NCI-H345 (cell line): ENCODE results near the gene PYGO2.
A peak's percentile ranks its signal among the peaks of the same experiment; 100 is the strongest.

Experiments
- DNase-seq: peaks from one replicate; lab custom pipeline; 2025; lab: John Stamatoyannopoulos, UW

The PYGO2 gene

DNA sequence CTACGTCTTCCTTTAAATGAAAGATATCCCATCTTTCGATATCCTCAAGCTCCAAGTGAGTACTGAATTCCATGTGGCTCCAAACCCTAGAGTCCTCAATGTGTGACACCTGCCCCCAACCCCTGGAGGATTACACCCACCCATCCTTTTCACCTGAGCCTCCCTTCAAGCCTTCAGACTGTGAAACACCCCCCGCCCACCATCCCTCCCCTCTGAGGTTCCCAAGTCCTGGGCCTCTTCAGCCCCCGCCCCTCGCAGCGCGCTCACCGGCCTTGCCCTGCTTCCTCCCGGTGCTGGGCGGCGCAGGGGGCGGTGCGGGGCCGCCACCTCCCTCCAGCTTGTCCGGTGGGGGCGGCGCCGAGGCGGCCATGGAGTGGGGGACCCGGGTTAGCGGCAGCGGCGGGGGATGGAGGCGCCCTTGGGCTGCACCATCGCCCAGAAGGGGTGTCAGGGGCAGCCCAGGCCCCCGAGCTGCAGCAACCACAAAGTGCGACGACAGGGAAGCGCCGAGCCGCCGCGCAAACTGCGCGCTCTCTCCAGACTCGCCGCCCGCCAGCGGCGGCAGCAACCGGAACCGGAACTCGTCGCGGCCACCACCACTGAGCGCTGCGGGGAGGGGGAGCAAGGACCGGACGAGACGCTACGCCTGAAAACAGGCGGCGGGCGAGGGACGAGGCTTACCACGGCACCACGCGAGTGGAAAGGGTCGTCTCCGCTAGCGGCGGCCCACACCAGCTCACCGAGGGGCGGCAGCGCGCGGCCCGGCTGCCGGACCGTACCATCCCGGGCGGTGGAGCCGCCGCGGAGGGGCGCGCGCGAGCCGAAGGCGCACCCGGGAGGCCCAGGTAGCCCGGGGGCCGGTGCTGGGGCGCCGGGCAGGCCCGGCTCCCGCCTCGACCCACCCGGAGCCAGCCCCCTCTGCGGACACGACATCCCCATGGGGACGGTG lies at the start of gene PYGO2:
Gene PYGO2, minus strand, starts transcription at position 576 of the 949 bp plus-strand sequence. Its CDS starts 206 bp downstream, at position 370.
- peak; percentile 90 for DNase-seq

DNA sequence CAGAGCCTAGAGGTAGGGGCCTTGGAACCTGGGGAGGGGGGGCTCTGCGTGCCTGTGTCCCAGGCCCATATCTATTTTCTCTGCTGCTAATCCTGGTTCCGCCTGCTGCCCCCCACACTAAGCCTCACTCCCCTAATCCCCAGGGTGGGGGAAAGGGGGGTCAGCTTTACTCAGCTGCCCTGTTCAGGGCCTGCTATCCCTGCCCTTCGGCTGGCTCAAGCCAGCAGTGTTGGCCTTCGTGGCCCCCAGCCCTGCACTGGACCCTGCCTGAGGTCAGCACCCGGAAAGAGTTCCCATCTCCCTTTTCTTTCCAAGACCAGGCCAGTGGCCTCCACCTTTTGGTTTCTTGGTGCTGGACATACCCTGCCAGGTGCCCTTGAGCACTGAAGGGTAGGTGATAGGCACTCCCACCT lies 49.4 kb upstream of the PYGO2 start:
- no peak for DNase-seq

DNA sequence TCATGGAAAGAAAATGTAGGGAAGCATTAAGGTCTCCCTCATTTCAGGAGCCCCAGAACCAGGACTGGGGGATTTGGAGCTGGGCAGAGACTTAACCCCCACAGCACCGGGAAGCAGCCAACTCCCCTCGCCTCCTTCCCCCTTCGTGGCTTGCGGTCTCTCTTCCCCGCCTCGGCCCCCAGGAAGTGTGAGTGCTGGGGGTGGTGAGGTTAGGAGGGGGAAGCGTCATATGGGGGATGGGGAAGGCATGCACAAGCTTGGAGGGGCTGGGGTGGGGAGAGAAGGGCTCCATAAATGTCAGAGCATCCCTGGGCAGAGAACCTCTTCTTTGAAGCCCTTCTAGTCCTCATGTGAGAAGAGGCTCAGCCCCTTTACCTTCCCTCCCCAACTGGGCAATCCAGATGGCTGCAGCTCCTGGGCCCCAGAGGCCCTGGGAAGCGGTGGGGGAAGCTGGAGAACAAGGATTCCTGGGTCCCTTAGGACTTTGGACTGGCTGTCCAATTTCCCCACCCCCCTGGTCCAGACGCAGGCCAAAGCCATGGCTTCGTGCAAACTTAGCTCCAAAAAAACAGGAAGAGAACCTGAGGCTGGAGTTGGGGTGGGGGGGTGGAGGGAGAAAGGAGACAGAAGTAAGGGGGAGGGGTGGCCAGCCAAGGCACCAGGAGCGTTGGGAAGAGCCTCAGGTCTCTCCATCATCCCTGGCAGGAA lies 48.8 kb upstream of the PYGO2 start:
- no peak for DNase-seq

- no peak for DNase-seq
Observed at GRCh38 chr1:155009742-155010141, 48.2 kb upstream of the PYGO2 start.

DNA sequence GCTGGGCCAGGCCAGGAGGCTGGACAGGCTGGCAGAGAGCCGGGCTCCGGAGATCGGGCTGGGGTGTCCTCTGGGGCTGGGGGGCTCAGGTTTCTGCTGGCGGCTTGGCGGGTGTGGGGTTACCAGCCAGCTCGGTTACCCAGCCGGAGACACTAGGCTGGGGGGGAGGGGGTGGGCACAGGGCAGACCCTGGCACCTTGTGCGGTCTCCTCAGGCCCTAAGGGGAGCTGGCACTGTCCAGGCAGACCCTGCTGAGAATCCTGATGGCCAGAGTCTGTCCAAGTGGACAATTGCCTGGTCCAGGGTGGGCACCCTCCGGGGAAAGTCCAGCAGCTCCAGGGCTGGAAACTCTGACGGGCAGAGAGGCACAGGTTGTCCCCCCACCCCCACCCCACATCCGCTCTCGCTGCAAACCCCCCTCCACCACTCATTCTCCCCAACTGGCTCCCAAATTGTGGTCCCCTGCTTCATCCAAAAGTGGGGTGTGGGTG lies 47.7 kb upstream of the PYGO2 start:
- DNase-seq, result no peak

DNA sequence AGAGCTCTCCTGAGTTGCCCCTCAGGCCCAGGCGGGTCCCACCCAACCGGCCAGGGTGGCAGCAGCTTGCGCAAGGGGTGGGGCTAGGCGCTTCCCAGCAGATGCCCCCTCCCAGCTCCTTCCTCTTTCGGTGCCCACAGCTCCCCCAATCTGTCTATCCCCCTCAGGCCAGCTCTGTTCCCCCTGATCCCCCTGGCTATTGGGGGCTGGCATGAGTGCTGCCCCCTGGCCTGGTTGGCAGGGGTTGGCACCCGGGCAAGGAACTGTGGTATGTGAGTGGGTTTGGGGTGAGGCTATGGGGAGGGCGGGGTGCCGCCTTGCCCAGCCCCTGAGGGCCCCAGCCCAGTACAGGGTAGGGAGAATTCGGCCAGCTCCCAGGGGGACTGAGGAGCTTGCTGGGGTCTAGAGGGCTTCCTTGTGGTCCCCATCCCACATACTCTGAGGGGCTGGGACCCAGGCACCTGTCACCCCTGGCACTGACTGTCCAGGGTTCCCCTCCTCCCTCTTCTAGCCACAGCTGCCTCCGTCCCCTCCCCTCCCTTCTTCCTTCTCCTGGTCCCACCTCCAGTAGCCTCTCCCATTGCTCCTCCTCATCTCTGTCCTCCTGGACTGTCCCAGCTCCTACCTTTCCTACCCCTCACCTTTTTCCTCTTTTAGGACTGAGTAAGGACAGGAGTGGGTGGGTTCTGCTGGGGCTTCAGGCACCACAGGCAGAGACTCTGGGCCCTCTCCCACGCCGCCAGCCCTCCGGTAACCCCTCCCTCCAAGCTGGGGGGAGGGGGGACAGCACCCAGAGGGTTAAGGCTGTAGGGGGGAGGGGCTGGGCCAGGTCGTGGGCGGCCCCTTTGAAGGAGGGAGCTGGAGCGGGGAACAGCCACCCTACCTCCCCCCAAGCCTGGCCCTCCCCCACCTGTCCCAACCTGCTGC lies 46.7 kb upstream of the PYGO2 start:
- DNase-seq, result no peak

DNA sequence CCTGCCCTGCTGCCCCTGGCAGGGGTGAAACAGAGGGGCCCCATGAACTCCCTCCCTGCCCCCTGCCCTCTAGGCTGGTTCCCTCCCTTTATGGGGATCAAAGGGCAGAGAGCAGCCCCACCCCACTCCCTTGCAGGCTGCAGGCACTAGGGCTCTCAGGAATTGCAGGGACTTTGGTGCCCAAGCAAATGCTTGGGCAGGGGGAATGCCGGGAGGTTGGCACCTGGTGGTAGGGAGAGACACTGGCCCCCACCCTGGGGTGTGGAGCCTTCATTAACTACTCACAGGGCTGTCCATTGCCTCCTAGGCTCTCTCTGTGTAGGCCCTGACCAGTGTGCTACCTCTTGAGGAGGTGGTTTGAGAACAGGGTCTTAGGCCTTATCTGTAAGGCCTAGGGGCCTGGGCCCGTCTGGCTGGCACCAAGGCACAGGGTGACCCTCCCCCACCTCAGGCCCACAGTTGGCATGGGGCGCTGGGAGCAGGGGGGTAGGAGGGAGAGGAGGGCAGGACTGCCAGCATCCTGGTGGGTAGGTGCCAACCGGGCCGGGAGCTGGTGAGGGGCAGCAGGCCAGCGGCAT lies 45.8 kb upstream of the PYGO2 start:
- no peak for DNase-seq

DNA sequence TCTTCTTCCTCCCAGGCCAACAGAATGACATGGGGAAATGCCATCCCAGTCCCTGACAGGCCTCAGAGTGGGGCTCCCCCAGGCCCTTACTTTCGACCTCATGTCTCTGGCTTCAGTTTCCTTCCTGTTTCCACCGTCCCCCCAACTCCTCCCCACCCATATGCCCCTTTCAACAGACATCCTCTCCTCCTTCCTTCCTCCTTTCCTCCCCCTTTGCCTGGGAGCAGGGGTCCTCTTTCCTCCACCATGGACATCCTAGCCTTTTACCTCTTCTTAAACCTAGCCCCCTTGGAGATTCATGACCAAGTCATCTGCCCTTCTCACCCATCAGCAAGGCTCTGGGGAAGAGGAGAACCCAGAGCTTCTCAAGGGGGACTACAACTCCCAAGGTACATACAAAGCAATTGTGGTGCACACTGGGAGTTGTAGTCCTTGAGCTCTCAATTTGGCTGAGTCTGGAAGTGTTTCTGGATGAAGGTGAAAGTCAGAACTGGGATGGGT lies 45.1 kb upstream of the PYGO2 start:
- DNase-seq, result peak; percentile 33

- DNase-seq, result peak; percentile 43
Observed at GRCh38 chr1:155005076-155006011, 43.8 kb upstream of the PYGO2 start.

DNA sequence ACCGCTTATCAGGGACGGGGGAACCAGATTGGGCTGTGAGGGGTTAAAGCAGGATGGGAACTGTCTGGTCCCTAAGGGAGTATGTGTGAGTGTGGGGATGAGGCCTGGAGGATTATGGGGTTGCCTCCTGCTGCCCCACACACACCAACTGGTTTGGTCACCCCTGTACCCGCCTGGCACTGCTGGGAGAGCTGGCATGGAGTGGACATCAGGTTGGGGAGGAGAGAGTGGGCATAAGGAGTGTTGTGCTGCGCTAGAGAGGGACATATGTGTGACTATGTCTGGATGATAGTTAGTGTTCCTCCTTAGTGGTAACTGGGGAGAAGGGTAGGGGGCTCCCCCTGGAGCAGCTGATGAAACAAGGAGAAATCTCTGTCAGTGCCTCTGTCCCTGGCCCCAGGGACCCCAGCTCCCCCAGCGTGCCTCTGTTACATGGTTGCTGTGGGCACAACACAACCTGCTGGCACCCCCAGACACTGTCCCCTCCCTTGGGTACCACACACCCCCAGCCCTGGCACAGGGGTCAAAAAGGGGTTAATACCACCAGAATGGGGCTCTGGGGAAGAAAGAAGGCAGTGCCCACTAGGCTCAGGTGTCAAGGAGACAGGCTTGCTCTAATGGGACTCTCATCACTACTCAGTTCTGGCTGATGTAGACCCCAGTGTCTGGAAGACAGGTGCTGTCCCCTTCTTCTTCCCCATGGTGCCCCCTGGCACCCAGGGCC lies 42.9 kb upstream of the PYGO2 start:
- DNase-seq, result no peak

DNA sequence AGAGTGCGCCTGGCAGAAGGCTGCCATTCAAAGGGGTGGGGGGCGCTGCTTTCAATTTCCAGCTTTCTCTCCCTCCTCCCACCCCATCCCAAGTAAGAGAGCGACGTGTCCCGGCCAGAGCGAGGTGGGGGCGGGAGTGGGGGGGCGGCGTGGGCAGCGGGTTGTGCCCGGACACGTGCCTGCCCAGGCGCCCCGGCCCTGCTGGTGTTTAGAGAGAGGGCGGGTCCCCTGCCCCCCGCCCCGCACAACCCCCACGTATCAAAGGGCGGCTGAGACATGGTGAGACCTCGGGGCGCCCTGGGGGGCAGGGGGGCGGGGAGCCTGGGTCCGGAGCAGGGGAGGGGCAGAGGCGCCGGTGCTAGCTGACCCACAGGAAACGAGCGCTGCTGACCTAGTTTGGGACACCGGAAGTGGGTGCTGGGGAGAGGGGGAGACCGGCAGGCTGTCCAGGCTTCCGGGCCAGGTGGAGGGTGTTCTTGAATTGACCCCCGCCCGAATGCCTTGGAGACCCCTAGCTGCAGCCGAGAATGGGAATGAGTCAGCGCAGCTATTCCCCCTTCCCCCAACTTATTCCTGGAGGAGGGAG lies 42.3 kb upstream of the PYGO2 start:
- DNase-seq, result peak; percentile 49

GRCh38 chr1:155003227-155003765 lies 41.7 kb upstream of the PYGO2 start:
- peak; percentile 72 for DNase-seq

GRCh38 chr1:155002464-155003226 lies 41.1 kb upstream of the PYGO2 start, which contains the start of gene ZBTB7B:
Gene ZBTB7B, plus strand, starts transcription at chr1:155002802. Its CDS starts 11,859 bp downstream, at chr1:155014661.
- no peak for DNase-seq

DNA sequence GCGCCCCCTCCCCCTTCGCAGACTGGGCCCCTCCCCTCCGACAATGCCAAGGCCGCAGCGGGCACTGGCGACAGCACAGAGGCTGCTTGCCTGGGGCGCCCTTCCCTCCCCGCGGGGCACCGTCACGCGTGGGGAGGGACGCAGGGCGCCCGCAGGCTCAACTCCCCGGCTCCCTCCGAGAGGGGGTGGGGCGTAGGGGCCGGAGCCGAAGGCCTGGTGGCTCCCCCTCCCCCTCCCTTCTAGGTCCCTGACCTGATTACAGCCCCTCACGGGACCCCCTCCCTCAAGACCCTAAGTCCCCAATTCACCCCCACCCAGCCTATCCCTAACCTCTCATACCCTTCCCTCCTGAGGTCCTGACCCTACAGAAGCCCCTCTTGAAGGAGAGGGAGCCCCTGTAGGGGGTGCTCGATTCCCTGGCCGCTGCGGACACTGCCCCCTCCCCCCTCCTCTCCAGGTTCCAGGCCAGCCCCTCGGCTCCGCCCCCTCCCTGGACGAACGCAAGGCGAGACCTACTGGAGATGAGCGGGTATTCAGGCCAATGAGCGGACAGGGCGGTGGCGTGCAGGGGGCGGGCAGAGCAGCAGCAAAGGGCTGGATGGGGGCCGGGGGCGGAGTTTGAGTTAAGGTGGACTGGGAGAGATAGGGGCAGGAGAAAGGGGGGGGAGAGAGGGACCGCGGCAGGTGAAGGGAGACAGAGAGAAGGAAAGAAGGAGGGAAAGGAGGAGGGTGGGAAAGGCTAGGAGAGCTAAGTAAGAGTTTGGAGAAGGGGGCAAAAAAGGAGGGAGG lies 40.3 kb upstream of the PYGO2 start:
- peak; percentile 100 for DNase-seq

- DNase-seq, result no peak
Observed at GRCh38 chr1:155001425-155001674, 39.8 kb upstream of the PYGO2 start.

- DNase-seq, result peak; percentile 96
Observed at GRCh38 chr1:155000726-155001424, 39.3 kb upstream of the PYGO2 start.

GRCh38 chr1:155000411-155000725 lies 38.8 kb upstream of the PYGO2 start:
- peak; percentile 85 for DNase-seq
